GM12878 (cell line): Measurements from ENCODE around the gene HPS3.

ENCODE experiments used
- CTCF ChIP-seq, 3 experiments: IDR thresholded peaks in 2 of 3; conservative IDR thresholded peaks in 1 of 3; 2 replicates each; pipeline ENCODE4 v1.5.1; 2011; ENCODE audit warnings: low read depth in 3 of 3, low read length in 3 of 3, mild to moderate bottlenecking in 3 of 3, control low read depth in 2 of 3, moderate library complexity in 2 of 3, inconsistent platforms in 1 of 3, mixed read lengths in 1 of 3; ENCODE audit not compliant: control insufficient read depth in 2 of 3, insufficient read depth in 1 of 3; ENCODE audit errors: extremely low read depth in 1 of 3
- POLR2A ChIP-seq: IDR thresholded peaks from 2 replicates; pipeline ENCODE4 v1.6.1; 2011; ENCODE audit warnings: low read depth, mild to moderate bottlenecking, low read length

- TF ChIP-seq CTCF (IDR thresholded peaks at IDR 0.05 in 2 of 3, conservative IDR thresholded peaks at IDR 0.05 in 1 of 3; ENCODE audit: control insufficient read depth in 2 of 3, extremely low read depth in 1 of 3, insufficient read depth in 1 of 3, low read depth in 3 of 3, low read length in 3 of 3) (no peak), POLR2A (no peak)
Observed at GRCh38 chr3:149080699-149081091, 48.7 kb upstream of the HPS3 start.
